Hepatocyte (in vitro differentiated cells): Measurements from ENCODE around the gene OMA1. TPM values are rescaled to one million over a fixed set of nuclear protein-coding genes. Genes with fewer than 3 reads are reported as not detected.

Source experiments
- DNase-seq: peaks from one replicate; pipeline ENCODE4 v3.0.0-alpha.2; 2016; ENCODE audit warnings: low spot score
- H2AFZ ChIP-seq: fragments of 200-600 bp; sonication (generic); 2 replicates; pipeline ENCODE4 v1.6.0; 2016; ENCODE audit warnings: antibody characterized with exemption, mild to moderate bottlenecking
- H3K27ac ChIP-seq: fragments of 200-600 bp; sonication (generic); 2 replicates; pipeline ENCODE4 v1.5.1; 2016; ENCODE audit warnings: mild to moderate bottlenecking
- H3K27me3 ChIP-seq: fragments of 200-600 bp; sonication (generic); 2 replicates; pipeline ENCODE4 v1.6.1; 2016
- H3K36me3 ChIP-seq: fragments of 200-600 bp; sonication (generic); replicated peaks from 2 replicates; pipeline ENCODE4 v1.5.1; 2016; ENCODE audit warnings: low read depth; ENCODE audit not compliant: insufficient read depth
- H3K4me1 ChIP-seq: fragments of 200-600 bp; sonication (generic); 2 replicates; pipeline ENCODE4 v1.5.1; 2016; ENCODE audit warnings: mild to moderate bottlenecking, moderate library complexity; ENCODE audit not compliant: insufficient read depth
- H3K4me2 ChIP-seq: fragments of 200-600 bp; sonication (generic); 2 replicates; pipeline ENCODE4 v1.6.0; 2016
- H3K4me3 ChIP-seq: fragments of 200-600 bp; sonication (generic); 2 replicates; pipeline ENCODE4 v1.5.1; 2016; ENCODE audit warnings: mild to moderate bottlenecking
- H3K79me2 ChIP-seq: fragments of 200-600 bp; sonication (generic); 2 replicates; pipeline ENCODE4 v1.6.0; 2017; ENCODE audit warnings: mild to moderate bottlenecking
- H3K9me2 ChIP-seq: fragments of 200-600 bp; sonication (generic); replicated peaks from 2 replicates; pipeline ENCODE4 v1.6.0; 2017; ENCODE audit warnings: mild to moderate bottlenecking; ENCODE audit not compliant: insufficient read depth
- H3K9me3 ChIP-seq: fragments of 200-600 bp; sonication (generic); 2 replicates; pipeline ENCODE4 v1.5.1; 2016; ENCODE audit warnings: low read depth, mild to moderate bottlenecking
- H4K20me1 ChIP-seq: fragments of 200-600 bp; sonication (generic); 2 replicates; pipeline ENCODE4 v1.6.0; 2016; ENCODE audit warnings: mild to moderate bottlenecking; ENCODE audit not compliant: insufficient read depth, poor library complexity, severe bottlenecking
- EZH2 ChIP-seq: fragments of 200-600 bp; sonication (generic); IDR thresholded peaks from 2 replicates; pipeline ENCODE4 v1.6.1; 2016; ENCODE audit warnings: antibody characterized with exemption, mild to moderate bottlenecking, borderline replicate concordance
- EZH2phosphoT487 ChIP-seq: fragments of 200-600 bp; sonication (generic); IDR thresholded peaks from one replicate; pipeline ENCODE4 v1.6.1; 2018; ENCODE audit warnings: antibody characterized with exemption, mild to moderate bottlenecking, low read depth, moderate library complexity; ENCODE audit not compliant: unreplicated experiment, severe bottlenecking
- WGBS: methylation state at CpG from one replicate; pipeline ENCODE4 v1.1.6; 2016; ENCODE audit warnings: low lambda C conversion rate; ENCODE audit errors: missing lambda C conversion rate; 5-methylcytosine and 5-hydroxymethylcytosine counted together
- polyA plus RNA-seq: library from polyadenylated mRNA; unstranded; fragments of >200 nt; fragmentation: Nextera tagmentation; extraction: Ambion mirVana; gene quantifications from 2 replicates; pipeline ENCODE4 v1.2.1, GENCODE V29; 2016
- total RNA-seq: library from RNA; depleted of rRNA; stranded (reverse); fragments of >200 nt; gene quantifications from 2 replicates; pipeline ENCODE4 v1.2.3, GENCODE V29; 2014
- TF ChIP-seq, protein P1 (sequence below): fragments of 200-600 bp; sonication (generic); IDR thresholded peaks from 2 replicates; pipeline ENCODE4 v1.5.1; 2016; ENCODE audit warnings: antibody characterized with exemption, mild to moderate bottlenecking; ENCODE audit not compliant: poor library complexity

OMA1 gene
- total and polyA plus RNA-seq, 2 experiments from 2014 or later = 19.7 to 36.0 TPM

- Histone ChIP-seq H2AFZ (no peak overlapping the region), H3K9me3 (no peaks in the 10 kb centered on the region), H3K4me3 (no peak overlapping the region), H3K27ac (no peak overlapping the region), H3K27me3 (no peaks in the 10 kb centered on the region), H3K4me1 (peaks cover 12% of the 10 kb centered on the region), H3K79me2 (no peaks in the 10 kb centered on the region), H3K9me2 (no peaks in the 10 kb centered on the region), H4K20me1 (no peaks in the 10 kb centered on the region), H3K4me2 (no peak overlapping the region), H3K36me3 (no peaks in the 10 kb centered on the region)
- no peak for TF ChIP-seq EZH2phosphoT487
- no peak for TF ChIP-seq EZH2
- TF ChIP-seq, protein P1, sequence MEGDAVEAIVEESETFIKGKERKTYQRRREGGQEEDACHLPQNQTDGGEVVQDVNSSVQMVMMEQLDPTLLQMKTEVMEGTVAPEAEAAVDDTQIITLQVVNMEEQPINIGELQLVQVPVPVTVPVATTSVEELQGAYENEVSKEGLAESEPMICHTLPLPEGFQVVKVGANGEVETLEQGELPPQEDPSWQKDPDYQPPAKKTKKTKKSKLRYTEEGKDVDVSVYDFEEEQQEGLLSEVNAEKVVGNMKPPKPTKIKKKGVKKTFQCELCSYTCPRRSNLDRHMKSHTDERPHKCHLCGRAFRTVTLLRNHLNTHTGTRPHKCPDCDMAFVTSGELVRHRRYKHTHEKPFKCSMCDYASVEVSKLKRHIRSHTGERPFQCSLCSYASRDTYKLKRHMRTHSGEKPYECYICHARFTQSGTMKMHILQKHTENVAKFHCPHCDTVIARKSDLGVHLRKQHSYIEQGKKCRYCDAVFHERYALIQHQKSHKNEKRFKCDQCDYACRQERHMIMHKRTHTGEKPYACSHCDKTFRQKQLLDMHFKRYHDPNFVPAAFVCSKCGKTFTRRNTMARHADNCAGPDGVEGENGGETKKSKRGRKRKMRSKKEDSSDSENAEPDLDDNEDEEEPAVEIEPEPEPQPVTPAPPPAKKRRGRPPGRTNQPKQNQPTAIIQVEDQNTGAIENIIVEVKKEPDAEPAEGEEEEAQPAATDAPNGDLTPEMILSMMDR = no peak
- no peak for DNase-seq
Measured at GRCh38 chr1:58571616-58572015, 25.1 kb upstream of the OMA1 start.

DNA sequence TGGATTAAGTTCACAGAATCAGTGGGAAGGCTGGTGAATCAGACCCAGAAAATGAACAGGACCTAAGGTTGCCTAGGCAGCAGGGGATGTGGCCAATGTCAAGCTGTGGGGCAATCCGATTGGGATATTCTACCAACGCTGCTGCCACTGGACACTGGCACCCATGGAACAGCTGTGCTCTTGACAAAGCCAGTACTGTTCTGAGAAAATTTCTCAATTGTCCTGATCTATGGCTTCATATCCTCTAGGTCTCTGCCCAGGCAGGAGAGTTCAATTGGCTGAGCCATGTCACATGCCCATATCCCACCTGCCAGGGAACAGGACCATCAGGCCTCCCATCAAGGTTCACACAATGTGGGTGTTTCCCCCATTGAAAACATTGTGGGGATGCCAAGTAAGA lies 24.3 kb upstream of the OMA1 start:
- no peak overlapping the region for H3K4me3 ChIP-seq
- no peaks in the 10 kb centered on the region for H3K79me2 ChIP-seq
- H3K9me3 ChIP-seq = no peaks in the 10 kb centered on the region
- no peaks in the 10 kb centered on the region for H4K20me1 ChIP-seq
- H3K36me3 ChIP-seq = no peaks in the 10 kb centered on the region
- 90% methylated on average over 2 of the region's 2 CpGs for WGBS
- no peaks in the 10 kb centered on the region for H3K27me3 ChIP-seq
- H3K27ac ChIP-seq = no peak overlapping the region
- no peaks in the 10 kb centered on the region for H3K9me2 ChIP-seq
- peaks cover 12% of the 10 kb centered on the region for H3K4me1 ChIP-seq
- TF ChIP-seq, protein P1 = no peak
- TF ChIP-seq EZH2 = no peak
- no peak for TF ChIP-seq EZH2phosphoT487
- no peak overlapping the region for H2AFZ ChIP-seq
- H3K4me2 ChIP-seq = no peak overlapping the region
- DNase-seq = no peak

- DNase-seq = no peak
Measured at GRCh38 chr1:58570094-58570493, 23.6 kb upstream of the OMA1 start.

More at GRCh38 chr1:58570094-58570493, 23.6 kb upstream of the OMA1 start:
- Histone ChIP-seq H3K27me3 (no peaks in the 10 kb centered on the region), H3K9me2 (no peaks in the 10 kb centered on the region), H3K4me2 (no peak overlapping the region), H3K9me3 (no peaks in the 10 kb centered on the region), H3K36me3 (no peaks in the 10 kb centered on the region), H2AFZ (no peak overlapping the region), H3K4me3 (no peak overlapping the region), H4K20me1 (no peaks in the 10 kb centered on the region), H3K79me2 (no peaks in the 10 kb centered on the region), H3K27ac (no peak overlapping the region), H3K4me1 (peaks cover 12% of the 10 kb centered on the region)
- TF ChIP-seq EZH2 (no peak), EZH2phosphoT487 (no peak)
- TF ChIP-seq, protein P1 = no peak
